Measurements from ENCODE around the gene DNMT3A. TPM values are rescaled to one million over a fixed set of nuclear protein-coding genes. Genes with fewer than 3 reads are reported as not detected.

The DNMT3A gene
- total and polyA plus RNA-seq, 4 donors, result 33.7 to 52.3 (median 43.0) TPM

- Histone ChIP-seq H3K4me3 (ENCODE audit: low read depth, low read length) (no peak overlapping the region), H3K36me3 (ENCODE audit: control insufficient read depth, insufficient read depth, low read length) (no peaks in the 10 kb centered on the region), H3K9me3 (ENCODE audit: control insufficient read depth, insufficient read depth, low read length) (no peaks in the 10 kb centered on the region), H3K27me3 (ENCODE audit: control insufficient read depth, insufficient read depth, low read length) (no peaks in the 10 kb centered on the region), H3K4me1 (ENCODE audit: control insufficient read depth, insufficient read depth, low read length) (peaks cover 24% of the 10 kb centered on the region), H3K27ac (ENCODE audit: low read depth, low read length) (peak overlapping the region; percentile 71)
- WGBS (ENCODE audit: insufficient coverage), result 0% methylated on average over 1 of the region's 4 CpGs
- DNase-seq (ENCODE audit: low read depth in 4 of 6, low spot score in 6 of 6), result peak in 1 of 6 donors; percentile 38
Measured at GRCh38 chr2:25198209-25198525, 143.6 kb downstream of the DNMT3A start.

- peak overlapping the region; percentile 71 for H3K27ac ChIP-seq (ENCODE audit: low read depth, low read length)
- no peaks in the 10 kb centered on the region for H3K36me3 ChIP-seq (ENCODE audit: control insufficient read depth, insufficient read depth, low read length)
- no peaks in the 10 kb centered on the region for H3K27me3 ChIP-seq (ENCODE audit: control insufficient read depth, insufficient read depth, low read length)
- peaks cover 24% of the 10 kb centered on the region for H3K4me1 ChIP-seq (ENCODE audit: control insufficient read depth, insufficient read depth, low read length)
- 51% methylated on average over 10 of the region's 12 CpGs for WGBS (ENCODE audit: insufficient coverage)
- no peak overlapping the region for H3K4me3 ChIP-seq (ENCODE audit: low read depth, low read length)
- H3K9me3 ChIP-seq (ENCODE audit: control insufficient read depth, insufficient read depth, low read length), result no peaks in the 10 kb centered on the region
- DNase-seq (ENCODE audit: low read depth in 4 of 6, low spot score in 6 of 6), result no peak
Measured at GRCh38 chr2:25197336-25198208, 144.2 kb downstream of the DNMT3A start.

GRCh38 chr2:25194576-25195122 lies 147.1 kb downstream of the DNMT3A start:
- Histone ChIP-seq H3K36me3 (ENCODE audit: control insufficient read depth, insufficient read depth, low read length) (no peaks in the 10 kb centered on the region), H3K27ac (ENCODE audit: low read depth, low read length) (no peak overlapping the region), H3K9me3 (ENCODE audit: control insufficient read depth, insufficient read depth, low read length) (no peaks in the 10 kb centered on the region), H3K4me3 (ENCODE audit: low read depth, low read length) (no peak overlapping the region), H3K4me1 (ENCODE audit: control insufficient read depth, insufficient read depth, low read length) (peaks cover 24% of the 10 kb centered on the region), H3K27me3 (ENCODE audit: control insufficient read depth, insufficient read depth, low read length) (no peaks in the 10 kb centered on the region)
- 69% methylated on average over 8 of the region's 9 CpGs for WGBS (ENCODE audit: insufficient coverage)
- DNase-seq (ENCODE audit: low read depth in 4 of 6, low spot score in 6 of 6), result no peak

DNA sequence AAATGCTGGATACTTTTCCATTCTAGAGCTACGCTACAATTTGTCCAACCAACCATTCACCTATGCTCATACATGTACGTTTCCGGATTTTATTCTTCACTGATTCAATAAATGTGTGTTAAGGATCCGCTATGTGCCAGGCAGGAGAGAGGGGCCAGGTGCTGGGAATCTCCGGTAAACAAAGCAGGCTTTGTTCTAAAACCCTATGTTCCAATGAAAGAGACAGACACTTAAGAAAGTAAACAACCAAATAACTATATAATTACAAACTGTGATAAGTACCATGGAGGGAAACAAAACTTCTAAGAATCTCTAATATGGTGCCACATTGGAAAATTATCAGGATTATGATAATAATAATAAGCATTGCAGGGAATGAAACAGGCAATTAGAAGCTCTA lies 151.2 kb downstream of the DNMT3A start:
- no peaks in the 10 kb centered on the region for H3K9me3 ChIP-seq (ENCODE audit: control insufficient read depth, insufficient read depth, low read length)
- H3K27ac ChIP-seq (ENCODE audit: low read depth, low read length), result no peak overlapping the region
- H3K27me3 ChIP-seq (ENCODE audit: control insufficient read depth, insufficient read depth, low read length), result no peaks in the 10 kb centered on the region
- H3K4me3 ChIP-seq (ENCODE audit: low read depth, low read length), result no peak overlapping the region
- peak in 1 of 6 donors; percentile 80 for DNase-seq (ENCODE audit: low read depth in 4 of 6, low spot score in 6 of 6)
- no CpG with 5 or more reads among the region's 5 CpGs for WGBS (ENCODE audit: insufficient coverage)
- no peaks in the 10 kb centered on the region for H3K4me1 ChIP-seq (ENCODE audit: control insufficient read depth, insufficient read depth, low read length)
- H3K36me3 ChIP-seq (ENCODE audit: control insufficient read depth, insufficient read depth, low read length), result no peaks in the 10 kb centered on the region

DNA sequence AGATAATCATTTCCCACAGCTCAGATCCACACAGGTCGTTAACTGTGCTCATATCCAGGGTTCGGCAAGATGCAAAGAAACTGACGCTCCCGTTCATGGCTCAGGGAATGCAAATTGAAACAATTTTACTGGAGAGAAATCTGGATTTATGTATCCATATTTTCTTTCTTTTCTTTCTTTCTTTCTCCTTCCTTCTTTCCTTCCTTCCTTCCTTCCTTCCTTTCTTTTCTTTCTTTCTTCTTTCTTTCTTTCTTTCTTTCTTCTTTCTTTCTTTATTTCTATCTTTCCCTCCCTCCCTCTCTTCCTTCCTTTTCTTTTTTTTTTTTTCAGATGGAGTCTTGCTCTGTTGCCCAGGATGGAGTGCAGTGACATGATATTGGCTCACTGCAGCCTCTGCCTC lies 153.3 kb downstream of the DNMT3A start:
- Histone ChIP-seq H3K27me3 (ENCODE audit: control insufficient read depth, insufficient read depth, low read length) (no peaks in the 10 kb centered on the region), H3K36me3 (ENCODE audit: control insufficient read depth, insufficient read depth, low read length) (no peaks in the 10 kb centered on the region), H3K4me3 (ENCODE audit: low read depth, low read length) (no peak overlapping the region), H3K9me3 (ENCODE audit: control insufficient read depth, insufficient read depth, low read length) (no peaks in the 10 kb centered on the region), H3K27ac (ENCODE audit: low read depth, low read length) (no peak overlapping the region), H3K4me1 (ENCODE audit: control insufficient read depth, insufficient read depth, low read length) (no peaks in the 10 kb centered on the region)
- DNase-seq (ENCODE audit: low read depth in 4 of 6, low spot score in 6 of 6), result no peak
- WGBS (ENCODE audit: insufficient coverage), result no CpG with 5 or more reads among the region's 4 CpGs

- H3K4me3 ChIP-seq (ENCODE audit: low read depth, low read length), result no peak overlapping the region
- no peak for DNase-seq (ENCODE audit: low read depth in 4 of 6, low spot score in 6 of 6)
- WGBS (ENCODE audit: insufficient coverage), result 67% methylated on average over 11 of the region's 11 CpGs
- no peaks in the 10 kb centered on the region for H3K27me3 ChIP-seq (ENCODE audit: control insufficient read depth, insufficient read depth, low read length)
- H3K27ac ChIP-seq (ENCODE audit: low read depth, low read length), result no peak overlapping the region
- H3K9me3 ChIP-seq (ENCODE audit: control insufficient read depth, insufficient read depth, low read length), result no peaks in the 10 kb centered on the region
- H3K36me3 ChIP-seq (ENCODE audit: control insufficient read depth, insufficient read depth, low read length), result no peaks in the 10 kb centered on the region
- no peaks in the 10 kb centered on the region for H3K4me1 ChIP-seq (ENCODE audit: control insufficient read depth, insufficient read depth, low read length)
Measured at GRCh38 chr2:25187729-25188350, 153.9 kb downstream of the DNMT3A start.

DNA sequence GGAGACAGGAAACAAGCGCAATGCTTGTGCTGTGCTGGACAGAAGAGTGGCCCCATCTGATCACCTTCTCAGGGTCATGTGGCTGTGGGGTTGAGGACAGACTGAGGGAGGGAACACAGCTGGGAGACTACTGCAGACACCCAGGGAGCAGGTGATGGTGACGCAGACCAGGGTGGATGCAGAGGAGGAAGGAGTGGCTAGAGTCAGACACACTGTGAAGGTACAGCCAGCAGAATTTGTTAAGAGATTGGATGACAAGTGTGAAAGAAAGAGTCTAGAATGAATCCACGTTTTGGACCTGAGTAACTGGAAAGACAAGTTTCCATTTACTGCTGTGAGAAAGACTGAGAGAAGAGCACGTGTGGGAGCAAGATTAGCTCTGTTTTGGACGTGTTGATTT lies 157.5 kb downstream of the DNMT3A start:
- WGBS (ENCODE audit: insufficient coverage), result 72% methylated on average over 5 of the region's 5 CpGs
- no peak for DNase-seq (ENCODE audit: low read depth in 4 of 6, low spot score in 6 of 6)
- no peaks in the 10 kb centered on the region for H3K36me3 ChIP-seq (ENCODE audit: control insufficient read depth, insufficient read depth, low read length)

GRCh38 chr2:25178976-25179375 lies 162.7 kb downstream of the DNMT3A start:
- WGBS (ENCODE audit: insufficient coverage), result 84% methylated on average over 10 of the region's 10 CpGs
- peaks cover 6% of the 10 kb centered on the region for H3K4me1 ChIP-seq (ENCODE audit: control insufficient read depth, insufficient read depth, low read length)
- no peak overlapping the region for H3K4me3 ChIP-seq (ENCODE audit: low read depth, low read length)
- DNase-seq (ENCODE audit: low read depth in 4 of 6, low spot score in 6 of 6), result no peak
- no peak overlapping the region for H3K27ac ChIP-seq (ENCODE audit: low read depth, low read length)
- peaks cover 4% of the 10 kb centered on the region for H3K27me3 ChIP-seq (ENCODE audit: control insufficient read depth, insufficient read depth, low read length)
- no peaks in the 10 kb centered on the region for H3K36me3 ChIP-seq (ENCODE audit: control insufficient read depth, insufficient read depth, low read length)
- no peaks in the 10 kb centered on the region for H3K9me3 ChIP-seq (ENCODE audit: control insufficient read depth, insufficient read depth, low read length)

More for the DNA sequence above, 157.5 kb downstream of the DNMT3A start:
- Histone ChIP-seq H3K4me3 (ENCODE audit: low read depth, low read length) (no peak overlapping the region), H3K27ac (ENCODE audit: low read depth, low read length) (no peak overlapping the region), H3K4me1 (ENCODE audit: control insufficient read depth, insufficient read depth, low read length) (no peaks in the 10 kb centered on the region), H3K9me3 (ENCODE audit: control insufficient read depth, insufficient read depth, low read length) (no peaks in the 10 kb centered on the region), H3K27me3 (ENCODE audit: control insufficient read depth, insufficient read depth, low read length) (no peaks in the 10 kb centered on the region)
